HT-29 (cell line): ENCODE results near the gene COL6A2. TPM values are rescaled to one million over a fixed set of nuclear protein-coding genes. Genes with fewer than 3 reads are reported as not detected.

ENCODE experiments used
- DNase-seq: peaks from one replicate; pipeline ENCODE4 v3.0.0-alpha.2; 2015; ENCODE audit warnings: low spot score
- total RNA-seq: library from RNA; depleted of rRNA; stranded (reverse); fragments of >200 nt; shearing (Covaris generic); gene quantifications from 2 replicates; pipeline ENCODE4 v1.2.3, GENCODE V29; 2014

Gene COL6A2
- total RNA-seq, 1 experiment from 2014 or later, result not detected

DNA sequence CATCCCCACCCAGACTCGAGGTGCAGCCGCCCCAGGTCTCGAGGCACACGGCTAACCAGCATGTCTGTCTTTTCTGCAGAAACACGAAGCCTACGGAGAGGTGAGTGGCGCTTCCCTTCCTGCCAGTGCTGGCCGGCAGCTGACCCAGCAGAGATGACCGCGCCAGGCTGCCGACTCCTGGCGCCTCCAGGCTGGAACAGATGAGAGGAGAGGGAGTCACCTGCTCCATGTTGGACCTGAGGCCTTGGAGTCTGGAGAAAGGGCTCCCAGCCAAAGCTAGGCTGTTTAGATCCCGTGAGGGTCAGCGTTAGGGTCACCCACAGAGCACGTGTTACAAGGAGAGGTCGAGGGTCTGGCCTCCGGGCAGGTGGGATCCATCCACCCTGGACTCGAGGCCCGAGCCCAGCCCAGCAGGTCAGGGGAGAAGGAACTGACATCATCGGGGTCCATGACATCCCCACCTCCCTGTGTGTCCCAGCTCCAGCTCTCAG, 14.9 kb downstream of the COL6A2 start:
- no peak for DNase-seq

DNA sequence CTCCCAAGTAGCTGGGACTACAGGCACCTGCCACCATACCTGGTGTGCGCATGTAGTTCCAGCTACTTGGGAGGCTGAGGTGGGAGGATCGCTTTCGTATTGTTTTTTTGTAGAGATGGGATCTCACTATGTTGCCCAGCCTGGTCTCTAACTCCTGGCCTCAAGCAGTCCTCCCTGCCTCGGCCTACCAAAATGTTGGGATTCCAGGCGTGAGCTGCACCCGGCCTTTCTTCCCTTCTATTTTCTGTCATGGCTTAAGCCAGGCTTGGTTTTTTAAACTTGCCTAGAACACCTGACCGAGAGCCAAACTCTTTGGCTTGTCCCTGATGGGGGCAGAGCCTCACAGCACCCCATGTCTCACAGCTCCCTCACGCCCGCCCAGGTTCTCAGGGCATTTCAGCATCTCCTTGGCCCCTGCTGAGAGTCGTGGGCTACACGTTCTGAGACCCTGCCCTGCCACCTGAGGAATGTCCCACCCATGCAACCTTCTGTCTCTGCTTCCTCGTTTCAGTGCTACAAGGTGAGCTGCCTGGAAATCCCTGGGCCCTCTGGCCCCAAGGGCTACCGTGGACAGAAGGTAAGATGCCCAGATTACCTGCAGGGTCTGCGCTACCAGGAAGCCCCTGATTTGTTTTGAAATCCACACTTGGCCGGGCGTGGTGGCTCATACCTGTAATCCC, 15.7 kb downstream of the COL6A2 start:
- DNase-seq, result no peak

DNA sequence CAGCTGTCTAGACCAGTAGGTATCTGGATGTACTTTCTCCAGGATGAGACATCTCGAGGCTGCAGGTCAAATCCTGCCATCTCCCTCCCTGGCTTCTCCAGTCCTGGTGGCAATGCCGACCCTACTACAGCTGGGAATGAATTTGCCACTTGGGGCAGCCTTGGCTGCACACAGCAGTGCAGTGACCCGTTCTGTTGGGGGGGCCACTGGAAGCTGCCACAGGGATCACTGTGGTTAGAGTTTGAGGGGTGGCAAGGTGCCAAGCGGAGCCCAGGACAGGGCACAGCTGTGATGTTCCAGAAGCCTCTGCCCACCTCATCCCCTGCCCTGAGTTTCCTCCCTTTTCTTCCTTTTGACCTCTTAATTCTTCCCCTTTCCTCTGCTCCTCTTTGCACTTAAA, 17.1 kb downstream of the COL6A2 start:
- DNase-seq, result no peak

DNA sequence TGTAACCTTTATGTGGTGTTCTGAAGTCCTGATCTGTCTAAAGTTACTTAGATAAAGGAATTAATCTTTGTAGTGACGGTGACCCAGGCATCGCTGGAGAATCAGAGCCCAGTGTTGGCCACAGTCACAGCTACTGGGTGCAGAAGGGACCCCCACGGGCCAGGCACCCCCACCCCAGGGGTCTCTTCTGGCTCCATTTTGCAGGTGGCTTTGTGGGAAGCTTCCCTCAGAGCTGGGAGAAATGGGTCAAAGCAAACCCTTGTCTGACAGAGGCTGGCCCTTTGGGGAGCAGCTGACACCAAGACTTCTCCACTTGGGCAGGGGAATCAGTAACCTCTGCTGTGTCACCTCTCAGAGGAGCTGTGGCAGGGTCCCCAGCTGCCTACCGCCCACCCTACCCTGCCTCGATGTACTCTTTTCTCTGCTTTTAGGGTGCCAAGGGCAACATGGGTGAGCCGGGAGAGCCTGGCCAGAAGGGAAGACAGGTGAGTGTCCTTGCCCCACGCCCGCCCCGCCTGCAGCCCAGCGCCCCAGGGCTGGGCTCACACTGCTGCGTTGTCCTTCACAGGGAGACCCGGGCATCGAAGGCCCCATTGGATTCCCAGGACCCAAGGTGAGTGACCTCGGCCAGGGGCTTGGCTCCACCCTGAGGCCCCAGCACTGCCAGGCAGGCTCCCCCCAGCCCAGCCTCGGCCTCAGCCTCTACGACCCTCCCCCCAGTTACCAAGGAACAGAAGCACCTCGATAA, 17.7 kb downstream of the COL6A2 start:
- no peak for DNase-seq

DNA sequence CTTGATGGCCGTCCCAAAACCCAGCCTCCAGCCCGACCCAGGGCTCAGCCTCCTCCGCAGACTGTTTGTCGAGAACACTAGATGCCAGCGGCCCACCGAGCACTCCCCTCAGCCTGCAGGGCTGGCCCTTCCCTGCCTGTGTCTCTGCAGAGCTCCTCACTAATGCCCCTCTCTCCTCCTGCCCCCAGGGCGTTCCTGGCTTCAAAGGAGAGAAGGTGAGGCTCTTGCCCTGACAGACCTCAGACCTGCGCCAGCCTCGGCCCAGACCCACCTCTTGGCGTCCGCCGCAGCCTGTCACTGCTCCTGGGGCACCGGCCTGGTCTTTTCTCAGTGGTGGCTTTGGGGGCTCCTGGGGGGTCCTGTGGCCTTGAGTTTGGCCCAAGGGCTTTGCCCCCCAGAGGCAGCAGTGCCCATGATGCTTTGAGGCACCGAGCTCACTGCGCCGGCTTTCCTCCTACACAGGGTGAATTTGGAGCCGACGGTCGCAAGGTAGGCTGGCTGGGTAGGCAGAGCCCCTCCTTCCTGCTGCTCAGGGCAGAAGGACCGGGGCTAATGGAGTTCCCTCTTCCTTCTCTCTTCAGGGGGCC, 18.4 kb downstream of the COL6A2 start:
- DNase-seq, result no peak

DNA sequence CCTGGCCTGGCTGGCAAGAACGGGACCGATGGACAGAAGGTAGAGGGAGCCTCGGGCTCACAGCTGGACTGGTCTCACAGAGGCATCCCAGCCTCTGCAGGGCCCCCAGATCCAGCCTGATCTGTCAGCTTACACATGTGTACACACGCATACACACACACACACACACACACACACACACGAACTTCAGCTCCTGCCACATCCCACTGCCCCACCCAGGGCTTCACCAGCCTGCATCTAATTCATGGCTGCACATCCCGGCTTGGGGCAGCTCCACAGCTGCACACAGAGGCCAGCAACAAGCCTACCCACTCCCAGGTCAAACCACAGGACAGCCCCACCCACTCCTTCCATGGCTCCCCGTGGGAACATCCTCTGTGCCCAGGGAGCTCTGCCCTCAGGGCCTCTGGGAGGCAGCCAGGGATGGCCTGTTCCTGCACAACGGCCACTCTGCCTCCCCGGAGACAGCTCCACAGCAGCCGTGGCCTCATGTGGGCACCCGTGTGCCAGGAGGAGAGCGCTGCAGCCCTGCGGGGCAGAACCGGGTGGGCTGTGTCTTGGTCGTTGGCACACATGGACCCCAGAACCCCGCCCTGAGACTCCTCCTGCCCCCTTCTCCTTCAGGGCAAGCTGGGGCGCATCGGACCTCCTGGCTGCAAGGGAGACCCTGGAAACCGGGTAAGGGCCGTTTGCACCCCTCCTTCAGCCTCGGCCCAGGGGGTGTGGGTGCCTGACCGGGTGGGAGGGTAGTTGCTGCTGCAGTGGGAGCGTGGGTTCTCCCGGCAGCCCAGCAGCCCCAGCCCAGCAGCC, 19.1 kb downstream of the COL6A2 start:
- no peak for DNase-seq

DNA sequence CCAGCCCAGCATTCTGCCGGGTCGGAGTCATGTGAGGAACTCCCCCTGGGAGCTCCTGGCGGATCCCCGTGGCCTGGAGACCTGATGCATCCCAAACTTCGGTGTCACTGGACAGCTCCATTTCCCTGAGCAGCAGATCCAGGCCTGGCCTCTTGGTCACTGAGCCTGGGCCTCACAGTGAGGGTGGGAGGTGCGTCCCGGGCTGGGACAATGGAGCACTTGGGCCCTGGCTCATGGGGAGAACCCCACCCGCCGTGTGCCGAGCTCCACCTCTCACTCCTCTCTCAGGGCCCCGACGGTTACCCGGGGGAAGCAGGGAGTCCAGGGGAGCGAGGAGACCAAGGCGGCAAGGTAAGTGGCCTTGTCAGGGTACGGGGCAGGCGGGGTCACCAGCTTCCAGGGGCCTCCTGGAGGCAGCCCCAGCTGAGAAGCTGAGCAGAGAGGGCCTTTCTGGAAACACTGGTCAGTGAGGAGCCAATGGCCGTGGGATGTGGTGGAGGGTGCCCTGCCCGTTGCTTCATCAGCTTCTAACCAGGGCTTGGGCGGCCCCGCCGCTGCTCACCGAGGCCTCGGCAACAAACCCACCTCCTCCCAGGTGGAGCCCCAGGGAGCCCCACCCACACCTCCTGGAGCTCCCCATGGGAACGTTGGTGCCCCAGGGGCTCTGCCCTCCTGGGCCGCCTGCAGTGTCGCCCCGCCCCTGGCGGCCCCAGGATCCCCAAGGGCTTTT, 19.8 kb downstream of the COL6A2 start:
- no peak for DNase-seq

DNA sequence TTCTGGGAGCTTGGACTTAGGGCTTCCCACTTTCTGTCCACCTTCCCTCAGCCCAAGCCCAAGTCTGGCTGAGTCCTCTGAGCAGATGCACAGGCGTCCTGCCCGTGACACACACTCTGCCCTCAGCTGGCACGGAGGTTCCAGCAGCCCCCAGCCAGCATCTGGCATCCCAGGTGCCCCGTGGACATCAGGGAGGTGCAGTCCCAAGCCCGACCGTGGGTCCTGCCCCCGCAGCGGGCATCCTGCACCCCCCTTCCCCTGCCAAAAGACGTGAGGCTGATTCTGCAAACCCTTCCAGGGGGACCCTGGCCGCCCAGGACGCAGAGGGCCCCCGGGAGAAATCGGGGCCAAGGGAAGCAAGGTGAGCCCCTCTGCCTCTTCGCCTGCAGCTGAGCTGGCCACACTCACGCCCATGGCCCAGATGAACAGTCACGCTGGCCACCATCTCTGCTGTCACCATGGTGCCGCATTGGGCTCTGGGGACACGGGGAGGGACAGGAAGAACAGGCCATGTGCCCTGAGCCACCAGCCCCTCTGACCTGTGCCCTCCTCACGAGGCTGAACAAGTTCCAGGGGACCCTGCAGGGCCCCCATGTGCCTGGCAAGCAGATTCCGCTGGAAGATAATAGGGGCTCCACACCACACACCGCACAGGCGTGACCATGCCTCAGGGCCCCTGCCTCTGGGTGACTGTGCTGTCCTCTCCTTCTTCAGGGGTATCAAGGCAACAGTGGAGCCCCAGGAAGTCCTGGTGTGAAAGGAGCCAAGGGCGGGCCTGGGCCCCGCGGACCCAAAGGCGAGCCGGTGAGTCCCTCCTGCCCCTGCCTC, 20.6 kb downstream of the COL6A2 start:
- no peak for DNase-seq

DNA sequence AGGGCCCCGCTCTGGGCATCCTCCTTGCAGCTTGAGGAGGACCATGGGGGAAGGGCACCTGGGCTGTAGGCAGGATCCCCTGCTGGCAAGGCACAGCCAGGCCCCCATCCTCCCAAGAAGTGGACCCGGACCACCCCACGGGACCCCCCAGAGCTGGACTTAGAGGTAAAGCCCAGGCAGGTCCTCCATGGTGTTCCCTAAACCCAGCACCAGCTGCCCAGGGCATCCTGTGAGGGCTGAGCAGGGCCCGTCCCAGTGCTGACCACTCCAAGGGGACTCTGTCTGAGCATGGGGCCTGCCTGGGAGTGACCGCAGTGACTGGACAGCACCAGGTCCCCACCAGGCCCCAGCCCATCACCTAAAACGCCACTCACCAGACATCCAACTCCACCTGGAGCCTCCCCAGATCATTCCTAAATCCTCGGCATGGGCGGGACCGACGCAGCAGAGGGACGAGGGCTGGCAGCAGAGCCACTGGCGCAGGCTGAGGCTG, 21.3 kb downstream of the COL6A2 start:
- no peak for DNase-seq

DNA sequence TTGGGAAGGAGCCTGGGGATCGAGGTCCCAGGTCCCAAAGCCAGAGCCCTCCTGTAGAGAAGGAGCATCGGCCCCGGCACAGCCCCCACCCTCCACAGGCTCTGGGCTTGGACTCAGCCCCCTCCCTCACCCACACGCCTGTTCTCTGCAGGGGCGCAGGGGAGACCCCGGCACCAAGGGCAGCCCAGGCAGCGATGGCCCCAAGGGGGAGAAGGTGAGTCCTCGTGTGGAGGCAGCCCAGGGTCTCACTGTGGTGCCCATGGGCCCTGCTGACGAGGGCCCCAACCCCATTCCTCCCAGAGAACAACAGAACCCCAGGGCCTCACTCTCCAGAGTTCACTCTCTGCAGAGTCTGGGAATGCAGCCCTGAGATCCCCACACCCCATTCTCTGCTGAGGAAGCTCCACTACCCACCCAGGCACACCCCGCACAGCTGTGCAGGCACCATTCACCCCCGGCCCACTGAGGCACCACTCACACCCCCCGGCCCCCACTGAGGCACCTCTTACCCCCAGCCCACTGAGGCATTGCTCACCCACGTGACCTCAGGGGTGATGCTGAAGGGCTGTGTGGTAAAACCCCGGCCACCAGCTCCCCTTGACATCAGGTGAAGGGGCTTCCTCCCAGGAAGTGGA, 21.8 kb downstream of the COL6A2 start:
- DNase-seq, result no peak

DNA sequence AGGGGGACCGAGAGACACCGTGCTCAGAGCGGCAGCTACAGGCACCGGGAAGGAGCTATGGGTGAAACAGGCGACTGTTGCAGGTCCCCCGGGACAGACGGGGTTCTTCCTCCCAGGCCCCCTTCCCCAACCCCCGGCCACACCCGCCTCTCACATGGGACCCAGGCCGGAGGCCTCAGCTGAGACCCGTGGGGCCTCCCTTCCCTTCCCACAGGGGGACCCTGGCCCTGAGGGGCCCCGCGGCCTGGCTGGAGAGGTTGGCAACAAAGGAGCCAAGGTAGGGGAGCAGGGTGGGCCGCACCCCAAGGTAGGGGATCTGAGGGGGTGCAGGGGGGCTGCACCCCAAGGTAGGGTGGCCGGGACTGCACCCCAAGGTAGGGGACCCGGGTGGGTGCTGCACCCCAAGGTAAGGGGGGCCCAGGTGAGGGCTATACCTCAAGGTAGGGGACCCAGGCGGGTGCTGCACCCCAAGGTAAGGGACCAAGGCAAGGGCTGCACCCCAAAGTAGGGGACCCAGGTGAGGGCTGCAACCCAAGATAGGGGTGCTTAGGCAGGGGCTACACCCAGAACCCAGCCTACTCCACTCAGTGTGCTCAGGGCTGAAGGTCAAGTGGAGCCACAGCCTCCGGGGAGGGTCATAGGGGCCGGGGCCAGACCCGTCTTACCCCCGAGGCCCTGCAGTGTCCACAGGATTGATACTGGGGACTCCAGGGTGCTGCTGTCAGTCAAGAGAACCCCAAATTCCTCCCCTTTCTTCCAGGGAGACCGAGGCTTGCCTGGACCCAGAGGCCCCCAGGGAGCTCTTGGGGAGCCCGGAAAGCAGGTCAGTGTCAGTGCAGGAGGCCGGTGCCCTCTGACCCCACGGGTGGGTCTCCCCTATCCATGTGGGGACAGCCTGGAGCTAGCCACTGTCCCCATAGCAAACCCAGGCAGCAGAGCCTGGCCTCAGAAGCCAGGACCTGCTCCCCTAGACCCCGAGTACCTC, 22.7 kb downstream of the COL6A2 start:
- DNase-seq, result no peak

DNA sequence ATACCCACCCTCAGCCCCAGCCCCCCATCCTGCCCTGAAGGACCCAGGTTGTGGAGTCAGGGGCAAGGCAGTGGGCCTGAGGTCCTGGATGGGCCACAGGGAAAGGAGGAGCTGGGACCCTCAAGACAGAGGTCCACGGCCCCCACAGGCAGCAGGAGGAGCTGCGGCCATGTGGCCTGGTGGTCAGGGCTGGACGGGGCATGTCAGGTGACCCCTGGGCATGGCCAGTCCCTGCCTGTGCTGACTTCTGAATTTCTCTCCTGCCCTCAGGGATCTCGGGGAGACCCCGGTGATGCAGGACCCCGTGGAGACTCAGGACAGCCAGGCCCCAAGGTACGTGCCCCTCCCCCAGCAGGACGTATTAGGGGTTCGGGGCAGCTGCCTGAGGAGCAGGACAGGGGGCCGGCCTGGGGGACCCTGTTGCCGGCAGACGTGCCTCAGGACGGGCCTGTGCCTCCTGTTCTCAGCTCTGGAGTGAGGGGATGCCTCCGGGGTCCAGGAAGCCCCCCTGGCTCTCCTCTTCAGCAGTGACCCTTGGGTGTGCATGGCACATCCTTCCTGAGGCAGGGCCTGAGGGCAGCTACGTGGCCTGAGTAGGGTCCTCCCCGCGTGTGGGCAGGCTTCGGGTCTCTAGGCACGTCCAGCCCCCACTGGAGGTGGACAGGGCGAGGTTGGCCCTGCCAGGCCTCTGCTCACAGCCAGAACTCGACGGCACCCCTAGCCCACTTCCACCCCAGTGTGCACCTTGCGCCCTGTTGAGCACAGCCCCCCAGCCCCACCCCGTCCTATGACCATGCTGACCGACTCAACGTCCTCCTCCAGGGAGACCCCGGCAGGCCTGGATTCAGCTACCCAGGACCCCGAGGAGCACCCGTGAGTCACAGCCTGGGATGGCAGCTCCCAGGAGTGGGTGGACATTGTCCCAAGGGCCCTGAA, 23.6 kb downstream of the COL6A2 start:
- no peak for DNase-seq

DNA sequence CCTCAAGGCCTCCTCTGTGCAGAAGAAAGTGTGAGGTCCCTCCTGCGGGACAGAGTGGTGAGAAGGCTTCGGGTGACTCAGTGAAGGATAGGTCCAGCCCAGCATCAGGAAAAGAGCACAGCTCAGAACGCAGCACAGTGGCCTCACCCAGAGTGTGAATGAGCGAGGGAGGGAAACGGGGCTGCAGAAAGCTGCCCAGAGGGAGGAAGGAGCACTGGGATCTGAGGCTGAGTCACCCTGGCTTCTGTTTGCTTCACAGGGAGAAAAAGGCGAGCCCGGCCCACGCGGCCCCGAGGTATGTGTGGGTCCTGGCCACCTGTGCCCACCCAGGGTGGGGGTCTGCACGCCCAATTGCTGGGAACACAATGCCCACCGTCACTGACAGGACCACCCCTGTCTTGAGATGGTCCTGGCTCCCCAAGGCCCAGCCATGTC, 24.3 kb downstream of the COL6A2 start:
- no peak for DNase-seq

DNA sequence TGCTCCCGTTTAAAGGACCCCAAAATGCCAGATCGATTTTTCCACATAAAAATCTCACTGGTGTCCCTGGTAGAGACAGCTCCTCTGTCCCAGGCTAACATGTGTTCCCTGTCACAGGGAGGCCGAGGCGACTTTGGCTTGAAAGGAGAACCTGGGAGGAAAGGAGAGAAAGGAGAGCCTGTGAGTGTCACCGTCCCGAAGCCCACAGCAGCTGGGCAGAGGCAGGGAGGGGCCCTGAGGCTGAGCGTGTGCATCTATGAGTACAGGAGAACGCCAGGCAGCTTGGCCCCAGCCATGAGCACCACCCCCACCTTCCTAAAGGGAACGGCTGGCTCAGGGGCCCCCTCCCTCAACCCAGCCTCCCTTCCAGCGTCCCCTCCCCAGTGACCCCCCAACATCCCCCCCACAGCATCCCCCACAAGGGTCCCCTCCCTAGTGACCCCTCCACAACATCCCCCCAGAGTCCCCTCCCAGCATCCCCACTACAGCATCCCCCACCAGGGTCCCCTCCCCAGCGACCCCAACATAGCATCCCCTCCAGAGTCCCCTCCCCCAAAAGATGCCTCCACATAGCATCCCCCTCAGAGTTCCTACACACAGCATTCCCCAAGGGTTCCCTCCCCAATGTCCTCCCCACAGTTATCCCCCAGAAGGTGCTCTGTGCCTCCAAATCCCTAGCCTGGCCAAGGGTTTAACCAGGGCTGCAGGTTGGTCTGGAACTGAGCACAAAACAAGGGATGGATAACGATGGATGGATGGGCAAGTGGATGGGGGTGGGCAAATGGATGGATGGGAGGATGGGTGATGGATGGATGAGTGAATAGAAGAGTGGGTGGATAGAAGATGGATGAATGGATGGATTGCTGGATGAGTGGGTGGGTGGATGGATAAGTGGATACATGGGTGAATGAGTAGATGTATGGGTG, 25.1 kb downstream of the COL6A2 start:
- DNase-seq, result no peak

DNA sequence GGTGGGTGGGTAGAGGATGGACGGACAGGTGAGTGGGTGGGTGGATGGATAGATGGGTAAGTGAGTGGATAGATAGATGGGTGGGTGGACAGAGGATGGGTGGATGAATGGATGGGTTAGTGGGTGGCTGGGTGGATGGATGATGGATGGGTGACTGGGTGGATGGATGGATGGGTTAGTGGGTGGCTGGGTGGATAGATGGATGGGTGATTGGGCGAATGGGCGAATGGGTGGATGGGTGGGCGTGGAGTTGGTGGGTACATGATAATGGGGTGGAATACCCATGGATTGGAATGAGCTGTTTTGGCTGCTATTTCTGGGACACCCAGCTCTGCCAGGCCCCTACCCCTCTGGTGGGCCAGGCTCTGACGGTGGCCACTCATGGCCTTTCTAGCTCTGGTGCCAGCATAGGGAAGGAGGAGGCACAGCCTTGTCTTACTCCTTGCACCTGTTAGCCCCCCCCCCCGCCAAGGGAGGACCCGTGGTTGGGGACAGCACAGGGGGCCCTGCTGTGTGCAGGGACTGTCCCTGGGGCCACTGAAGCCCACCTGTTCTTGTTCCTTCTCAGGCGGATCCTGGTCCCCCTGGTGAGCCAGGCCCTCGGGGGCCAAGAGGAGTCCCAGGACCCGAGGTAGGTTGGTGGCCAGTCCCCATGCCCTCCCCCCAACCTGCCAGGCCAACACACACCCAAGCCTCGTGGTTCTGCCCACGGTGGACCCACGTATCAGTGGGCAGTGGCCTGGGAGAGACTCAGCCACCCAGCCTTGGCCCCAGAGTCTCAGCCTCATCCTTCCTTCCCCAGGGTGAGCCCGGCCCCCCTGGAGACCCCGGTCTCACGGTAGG, 26.4 kb downstream of the COL6A2 start:
- DNase-seq, result no peak
